Tibial nerve (tissue), 3 donors: ENCODE measurements around the gene VPS35.

Source experiments
- POLR2A ChIP-seq, 2 donors: fragments of 450-650 bp; IDR thresholded peaks; one replicate each; pipeline ENCODE4 v1.6.1; 2017; ENCODE audit warnings: antibody characterized with exemption in 2 of 2, mild to moderate bottlenecking in 2 of 2, moderate library complexity in 2 of 2
- TF ChIP-seq, protein P1 (sequence below), 5 experiments: fragments of 200-600 bp in 3 of 5; fragments of 450-650 bp in 2 of 5; sonication (generic) in 3 of 5; IDR thresholded peaks; one replicate each; pipeline ENCODE4 v1.5.1; 2016 to 2019; ENCODE audit warnings: antibody characterized with exemption in 5 of 5, mild to moderate bottlenecking in 3 of 5, moderate library complexity in 2 of 5

DNA sequence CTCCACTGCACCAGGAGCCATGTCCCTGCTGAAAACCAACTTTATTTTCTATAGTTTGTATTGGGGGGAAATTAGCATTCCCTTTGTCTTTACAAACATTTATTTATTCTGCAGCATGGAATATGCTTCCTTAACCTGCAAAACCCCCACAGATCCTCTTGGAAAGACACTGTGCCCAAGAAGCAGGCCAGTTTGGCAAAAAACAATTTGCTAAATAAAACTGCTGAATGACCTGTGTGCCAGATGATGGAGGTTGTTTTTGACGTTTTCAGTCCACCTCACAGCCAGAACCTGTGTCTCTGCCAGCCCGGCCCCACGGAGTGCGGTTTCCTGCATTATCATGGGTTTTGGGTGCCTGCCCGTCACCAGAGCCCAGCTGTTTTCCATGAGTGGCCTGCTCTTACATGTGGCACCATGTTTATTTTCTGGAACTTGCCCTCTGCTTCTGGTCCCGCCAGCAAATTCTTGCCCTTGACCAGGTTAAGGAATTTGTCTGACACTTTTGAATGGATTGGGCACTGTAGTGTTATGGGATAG, 26.9 kb upstream of the VPS35 start:
- TF ChIP-seq, protein P1, sequence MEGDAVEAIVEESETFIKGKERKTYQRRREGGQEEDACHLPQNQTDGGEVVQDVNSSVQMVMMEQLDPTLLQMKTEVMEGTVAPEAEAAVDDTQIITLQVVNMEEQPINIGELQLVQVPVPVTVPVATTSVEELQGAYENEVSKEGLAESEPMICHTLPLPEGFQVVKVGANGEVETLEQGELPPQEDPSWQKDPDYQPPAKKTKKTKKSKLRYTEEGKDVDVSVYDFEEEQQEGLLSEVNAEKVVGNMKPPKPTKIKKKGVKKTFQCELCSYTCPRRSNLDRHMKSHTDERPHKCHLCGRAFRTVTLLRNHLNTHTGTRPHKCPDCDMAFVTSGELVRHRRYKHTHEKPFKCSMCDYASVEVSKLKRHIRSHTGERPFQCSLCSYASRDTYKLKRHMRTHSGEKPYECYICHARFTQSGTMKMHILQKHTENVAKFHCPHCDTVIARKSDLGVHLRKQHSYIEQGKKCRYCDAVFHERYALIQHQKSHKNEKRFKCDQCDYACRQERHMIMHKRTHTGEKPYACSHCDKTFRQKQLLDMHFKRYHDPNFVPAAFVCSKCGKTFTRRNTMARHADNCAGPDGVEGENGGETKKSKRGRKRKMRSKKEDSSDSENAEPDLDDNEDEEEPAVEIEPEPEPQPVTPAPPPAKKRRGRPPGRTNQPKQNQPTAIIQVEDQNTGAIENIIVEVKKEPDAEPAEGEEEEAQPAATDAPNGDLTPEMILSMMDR (IDR thresholded peaks at IDR 0.05): no peak
- TF ChIP-seq POLR2A (IDR thresholded peaks at IDR 0.05): no peak
